ENCODE measurements around the gene MIOS.

Gene MIOS

DNA sequence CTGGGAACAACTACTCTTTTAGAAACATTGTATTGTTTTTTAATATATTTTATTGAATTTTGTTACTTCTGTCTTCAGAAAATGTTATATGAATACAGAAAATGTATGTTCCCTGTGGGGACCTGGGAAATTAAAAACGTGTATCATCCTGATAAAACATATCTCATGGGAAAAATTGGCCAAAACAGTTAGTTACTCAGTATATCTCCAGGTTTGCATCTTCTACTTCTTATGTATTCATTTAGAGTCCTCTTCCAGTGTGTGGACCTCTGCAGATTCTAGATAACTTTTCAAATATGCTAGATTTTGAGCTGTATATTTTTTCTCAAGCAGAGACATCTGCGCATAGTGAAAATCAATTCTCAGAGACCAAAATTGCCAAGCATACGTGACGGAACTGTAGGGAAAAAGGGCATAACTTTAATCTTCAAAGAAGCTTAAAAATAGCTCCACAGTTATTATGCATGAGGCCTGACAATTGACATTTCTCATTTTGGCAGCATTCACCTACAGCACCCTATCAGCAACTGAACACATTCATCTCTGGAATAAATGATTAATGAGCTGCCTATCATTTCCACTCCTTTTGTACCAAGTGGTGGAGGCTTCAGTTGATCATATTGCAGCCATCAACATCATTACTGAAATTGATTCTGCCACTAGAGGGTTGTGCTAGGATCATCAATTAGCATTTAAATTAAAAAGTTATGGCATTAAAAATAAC lies 47.5 kb downstream of the MIOS start:
- no peak overlapping the region for H2AK5ac ChIP-seq (ENCODE audit: low read length, severe bottlenecking)
- 100% methylated on average over 3 of the region's 4 CpGs for WGBS
- H2BK15ac ChIP-seq (ENCODE audit: low read depth, poor library complexity, severe bottlenecking): no peak overlapping the region
- H3K9ac ChIP-seq (ENCODE audit: low read length): no peak overlapping the region
- no peak overlapping the region for H4K91ac ChIP-seq (ENCODE audit: low read length)
- H3K9me3 ChIP-seq (ENCODE audit: control insufficient read depth, low read length): no peaks in the 10 kb centered on the region
- no peak overlapping the region for H3K4me3 ChIP-seq (ENCODE audit: insufficient read depth in 1 of 2, low read depth in 1 of 2, low read length in 2 of 2)
- H3K79me1 ChIP-seq (replicated peaks; ENCODE audit: low read length, poor library complexity, severe bottlenecking): no peaks in the 10 kb centered on the region
- no peak overlapping the region for H2BK5ac ChIP-seq (ENCODE audit: low read depth, low read length, poor library complexity, severe bottlenecking)
- H3K18ac ChIP-seq (ENCODE audit: low read depth in 1 of 2, low read length in 2 of 2): no peak overlapping the region
- H2BK12ac ChIP-seq (ENCODE audit: low read length in 2 of 2): no peak overlapping the region
- H3K27ac ChIP-seq (ENCODE audit: low read length, poor library complexity, severe bottlenecking): no peak overlapping the region
- H3K36me3 ChIP-seq (ENCODE audit: control insufficient read depth in 1 of 2, insufficient read depth in 2 of 2, low read depth in 1 of 2, low read length in 2 of 2): no peaks in the 10 kb centered on the region
- H4K8ac ChIP-seq (ENCODE audit: low read length): no peak overlapping the region
- H3K4ac ChIP-seq (ENCODE audit: low read depth in 1 of 2, low read length in 2 of 2): no peak overlapping the region
- DNase-seq: no peak
- no peaks in the 10 kb centered on the region for H3K27me3 ChIP-seq (ENCODE audit: control insufficient read depth in 1 of 2, insufficient read depth in 1 of 2, low read length in 2 of 2)
- no peak overlapping the region for H3K14ac ChIP-seq (ENCODE audit: low read length in 2 of 2)
- no peak overlapping the region for H2BK120ac ChIP-seq (ENCODE audit: low read depth, low read length)
- H2AFZ ChIP-seq (ENCODE audit: low read depth, low read length): no peak overlapping the region
- no peak overlapping the region for H3K4me2 ChIP-seq (ENCODE audit: low read length, poor library complexity, severe bottlenecking)
- H3K4me1 ChIP-seq (ENCODE audit: control insufficient read depth, insufficient read depth, low read depth, low read length): no peaks in the 10 kb centered on the region
- H3K23ac ChIP-seq (ENCODE audit: low read length in 2 of 2): no peak overlapping the region

DNA sequence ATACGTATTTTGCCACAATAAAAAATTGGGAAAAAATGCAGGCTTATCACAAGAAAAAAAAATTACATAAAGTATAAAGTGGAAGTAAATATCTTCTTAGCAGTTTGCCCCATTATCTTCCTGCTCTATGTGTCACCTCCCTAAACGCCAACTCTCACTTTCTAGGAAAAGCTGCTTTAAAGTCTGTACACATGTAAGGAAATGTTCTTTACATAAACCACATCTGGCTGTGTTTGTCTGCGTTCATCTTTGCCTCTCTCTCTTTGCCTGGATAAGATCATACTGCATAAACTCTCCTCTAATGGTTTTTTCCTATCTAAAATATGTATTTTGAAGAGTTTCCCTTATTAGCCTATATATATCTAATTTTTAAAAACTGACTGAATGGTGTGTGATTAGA lies 50.9 kb downstream of the MIOS start:
- Histone ChIP-seq H4K91ac (ENCODE audit: low read length) (no peak overlapping the region), H4K8ac (ENCODE audit: low read length) (no peak overlapping the region), H3K18ac (ENCODE audit: low read depth in 1 of 2, low read length in 2 of 2) (no peak overlapping the region), H3K4me3 (ENCODE audit: insufficient read depth in 1 of 2, low read depth in 1 of 2, low read length in 2 of 2) (no peak overlapping the region), H2BK120ac (ENCODE audit: low read depth, low read length) (no peak overlapping the region), H2AK5ac (ENCODE audit: low read length, severe bottlenecking) (no peak overlapping the region), H3K23ac (ENCODE audit: low read length in 2 of 2) (no peak overlapping the region), H3K4me2 (ENCODE audit: low read length, poor library complexity, severe bottlenecking) (no peak overlapping the region), H2AFZ (ENCODE audit: low read depth, low read length) (no peak overlapping the region), H3K4me1 (ENCODE audit: control insufficient read depth, insufficient read depth, low read depth, low read length) (no peaks in the 10 kb centered on the region), H3K79me1 (replicated peaks; ENCODE audit: low read length, poor library complexity, severe bottlenecking) (no peaks in the 10 kb centered on the region), H2BK12ac (ENCODE audit: low read length in 2 of 2) (no peak overlapping the region), H3K14ac (ENCODE audit: low read length in 2 of 2) (no peak overlapping the region), H3K27me3 (ENCODE audit: control insufficient read depth in 1 of 2, insufficient read depth in 1 of 2, low read length in 2 of 2) (no peaks in the 10 kb centered on the region), H3K9me3 (ENCODE audit: control insufficient read depth, low read length) (no peaks in the 10 kb centered on the region), H3K27ac (ENCODE audit: low read length, poor library complexity, severe bottlenecking) (no peak overlapping the region), H3K36me3 (ENCODE audit: control insufficient read depth in 1 of 2, insufficient read depth in 2 of 2, low read depth in 1 of 2, low read length in 2 of 2) (no peaks in the 10 kb centered on the region), H3K9ac (ENCODE audit: low read length) (no peak overlapping the region), H2BK5ac (ENCODE audit: low read depth, low read length, poor library complexity, severe bottlenecking) (no peak overlapping the region), H3K4ac (ENCODE audit: low read depth in 1 of 2, low read length in 2 of 2) (no peak overlapping the region), H2BK15ac (ENCODE audit: low read depth, poor library complexity, severe bottlenecking) (no peak overlapping the region)
- no peak for DNase-seq
- 85% methylated on average over 1 of the region's 3 CpGs for WGBS

DNA sequence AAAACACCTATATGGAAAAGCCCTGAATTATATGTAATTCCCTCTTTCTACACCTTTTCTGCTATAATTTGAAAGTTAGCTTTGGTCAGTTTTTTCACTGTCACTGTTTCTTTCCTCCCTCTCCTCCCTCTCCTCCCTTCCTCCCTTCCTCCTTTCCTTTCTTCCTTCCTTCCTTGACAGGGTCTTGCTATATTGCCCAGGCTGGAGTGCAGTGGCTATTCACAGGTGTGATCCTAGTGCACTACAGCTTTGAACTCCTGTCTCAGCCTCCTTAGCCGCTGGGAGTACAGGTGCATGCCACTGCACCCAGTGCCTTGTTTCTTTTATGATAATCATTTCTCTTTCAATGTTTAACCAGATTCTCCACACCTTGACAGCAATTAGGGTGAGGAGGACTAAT lies 51.7 kb downstream of the MIOS start:
- Histone ChIP-seq H4K8ac (ENCODE audit: low read length) (no peak overlapping the region), H3K27ac (ENCODE audit: low read length, poor library complexity, severe bottlenecking) (no peak overlapping the region), H2AFZ (ENCODE audit: low read depth, low read length) (no peak overlapping the region), H3K36me3 (ENCODE audit: control insufficient read depth in 1 of 2, insufficient read depth in 2 of 2, low read depth in 1 of 2, low read length in 2 of 2) (no peaks in the 10 kb centered on the region), H2BK12ac (ENCODE audit: low read length in 2 of 2) (no peak overlapping the region), H3K9me3 (ENCODE audit: control insufficient read depth, low read length) (no peaks in the 10 kb centered on the region), H3K4me1 (ENCODE audit: control insufficient read depth, insufficient read depth, low read depth, low read length) (no peaks in the 10 kb centered on the region), H3K23ac (ENCODE audit: low read length in 2 of 2) (no peak overlapping the region), H3K79me1 (replicated peaks; ENCODE audit: low read length, poor library complexity, severe bottlenecking) (no peaks in the 10 kb centered on the region), H3K4ac (ENCODE audit: low read depth in 1 of 2, low read length in 2 of 2) (no peak overlapping the region), H3K18ac (ENCODE audit: low read depth in 1 of 2, low read length in 2 of 2) (no peak overlapping the region), H2BK120ac (ENCODE audit: low read depth, low read length) (no peak overlapping the region), H2AK5ac (ENCODE audit: low read length, severe bottlenecking) (no peak overlapping the region), H3K4me2 (ENCODE audit: low read length, poor library complexity, severe bottlenecking) (no peak overlapping the region), H3K14ac (ENCODE audit: low read length in 2 of 2) (no peak overlapping the region), H3K27me3 (ENCODE audit: control insufficient read depth in 1 of 2, insufficient read depth in 1 of 2, low read length in 2 of 2) (no peaks in the 10 kb centered on the region), H2BK15ac (ENCODE audit: low read depth, poor library complexity, severe bottlenecking) (no peak overlapping the region), H3K4me3 (ENCODE audit: insufficient read depth in 1 of 2, low read depth in 1 of 2, low read length in 2 of 2) (no peak overlapping the region), H3K9ac (ENCODE audit: low read length) (no peak overlapping the region), H4K91ac (ENCODE audit: low read length) (no peak overlapping the region), H2BK5ac (ENCODE audit: low read depth, low read length, poor library complexity, severe bottlenecking) (no peak overlapping the region)
- WGBS: 86% methylated on average over 1 of the region's 1 CpG
- no peak for DNase-seq

DNA sequence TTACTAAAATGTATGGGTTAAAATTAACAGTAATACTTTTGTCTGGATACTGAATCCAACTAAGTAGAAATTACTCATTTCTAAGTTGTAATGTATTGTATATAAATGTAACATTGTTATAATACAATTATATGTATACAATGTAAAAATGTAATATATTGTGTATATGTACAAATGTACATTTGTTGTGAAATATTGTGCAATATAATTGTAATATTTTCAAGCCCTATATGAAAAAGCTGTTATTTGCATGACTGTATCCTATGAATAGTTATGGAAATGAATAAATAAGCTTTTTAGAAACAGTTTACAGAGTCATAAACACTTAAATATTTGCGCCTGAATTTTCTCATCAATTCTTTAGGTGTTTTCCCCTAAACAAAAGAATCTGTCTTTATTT lies 53.6 kb downstream of the MIOS start:
- H2BK5ac ChIP-seq (ENCODE audit: low read depth, low read length, poor library complexity, severe bottlenecking): no peak overlapping the region
- H3K14ac ChIP-seq (ENCODE audit: low read length in 2 of 2): no peak overlapping the region
- no peak overlapping the region for H3K4ac ChIP-seq (ENCODE audit: low read depth in 1 of 2, low read length in 2 of 2)
- H3K4me2 ChIP-seq (ENCODE audit: low read length, poor library complexity, severe bottlenecking): no peak overlapping the region
- no peak overlapping the region for H3K4me3 ChIP-seq (ENCODE audit: insufficient read depth in 1 of 2, low read depth in 1 of 2, low read length in 2 of 2)
- H4K91ac ChIP-seq (ENCODE audit: low read length): no peak overlapping the region
- no peaks in the 10 kb centered on the region for H3K79me1 ChIP-seq (replicated peaks; ENCODE audit: low read length, poor library complexity, severe bottlenecking)
- H3K9ac ChIP-seq (ENCODE audit: low read length): no peak overlapping the region
- no peak overlapping the region for H3K27ac ChIP-seq (ENCODE audit: low read length, poor library complexity, severe bottlenecking)
- no peak overlapping the region for H2BK12ac ChIP-seq (ENCODE audit: low read length in 2 of 2)
- no peak overlapping the region for H2BK120ac ChIP-seq (ENCODE audit: low read depth, low read length)
- no peak overlapping the region for H4K8ac ChIP-seq (ENCODE audit: low read length)
- H3K4me1 ChIP-seq (ENCODE audit: control insufficient read depth, insufficient read depth, low read depth, low read length): no peaks in the 10 kb centered on the region
- H3K9me3 ChIP-seq (ENCODE audit: control insufficient read depth, low read length): no peaks in the 10 kb centered on the region
- H2BK15ac ChIP-seq (ENCODE audit: low read depth, poor library complexity, severe bottlenecking): no peak overlapping the region
- no peak overlapping the region for H3K23ac ChIP-seq (ENCODE audit: low read length in 2 of 2)
- no peak overlapping the region for H2AFZ ChIP-seq (ENCODE audit: low read depth, low read length)
- WGBS: 100% methylated on average over 1 of the region's 1 CpG
- no peak overlapping the region for H2AK5ac ChIP-seq (ENCODE audit: low read length, severe bottlenecking)
- no peaks in the 10 kb centered on the region for H3K36me3 ChIP-seq (ENCODE audit: control insufficient read depth in 1 of 2, insufficient read depth in 2 of 2, low read depth in 1 of 2, low read length in 2 of 2)
- DNase-seq: no peak
- no peak overlapping the region for H3K18ac ChIP-seq (ENCODE audit: low read depth in 1 of 2, low read length in 2 of 2)
- no peaks in the 10 kb centered on the region for H3K27me3 ChIP-seq (ENCODE audit: control insufficient read depth in 1 of 2, insufficient read depth in 1 of 2, low read length in 2 of 2)

Measured in mesenchymal stem cell (in vitro differentiated cells and primary cell).